AG09309 (cell line): ENCODE measurements around the gene PSMD11.
"Not testable (repeated sequence)": the region's sequence is repeated elsewhere in the genome, so short reads cannot be mapped to it uniquely, and the experiment has no call there.

Experiments used
- DNase-seq: peaks from one replicate; pipeline ENCODE4 v3.0.0-alpha.2; 2010; ENCODE audit warnings: low read depth
- H3K4me3 ChIP-seq: 2 replicates; pipeline ENCODE4 v1.5.1; 2011; ENCODE audit warnings: mild to moderate bottlenecking, low read depth, low read length, moderate library complexity; ENCODE audit not compliant: control insufficient read depth
- CTCF ChIP-seq: IDR thresholded peaks from 2 replicates; pipeline ENCODE4 v1.5.1; 2011; ENCODE audit warnings: mild to moderate bottlenecking, low read depth, low read length, inconsistent platforms; ENCODE audit not compliant: insufficient read depth, control insufficient read depth; ENCODE audit errors: missing control alignments

PSMD11 gene

GRCh38 chr17:32444301-32445073 lies at the start of gene PSMD11:
Gene PSMD11 (plus strand): TSS chr17:32444510. CDS start chr17:32444524, 14 bp downstream.
- peak; percentile 67 for DNase-seq
- TF ChIP-seq CTCF, result peak; percentile 82

GRCh38 chr17:32396343-32396742 lies 48.0 kb upstream of the PSMD11 start:
- no peak overlapping the region for H3K4me3 ChIP-seq
- DNase-seq, result no peak
- TF ChIP-seq CTCF, result no peak

More at GRCh38 chr17:32444301-32445073, at the start of gene PSMD11:
- H3K4me3 ChIP-seq, result peak within 1 kb of the TSS; percentile 92

GRCh38 chr17:32398946-32399345 lies 45.4 kb upstream of the PSMD11 start:
- no peak for DNase-seq
- no peak for TF ChIP-seq CTCF
- no peak overlapping the region for H3K4me3 ChIP-seq

GRCh38 chr17:32410085-32410484 lies 34.2 kb upstream of the PSMD11 start:
- H3K4me3 ChIP-seq, DNase-seq: not testable (repeated sequence)

- no peak overlapping the region for H3K4me3 ChIP-seq
- TF ChIP-seq CTCF, result no peak
- no peak for DNase-seq
Observed at GRCh38 chr17:32426894-32427293, 17.4 kb upstream of the PSMD11 start.

- DNase-seq, result no peak
- no peak for TF ChIP-seq CTCF
- H3K4me3 ChIP-seq, result no peak overlapping the region
Observed at GRCh38 chr17:32429598-32429997, 14.7 kb upstream of the PSMD11 start.

- TF ChIP-seq CTCF, result no peak
- DNase-seq, result no peak
- H3K4me3 ChIP-seq, result no peak overlapping the region
Observed at GRCh38 chr17:32440722-32441121, 3.6 kb upstream of the PSMD11 start.
